ENCODE results near the gene BMERB1.

BMERB1 gene

GRCh38 chr16:15621456-15621855 is 187.1 kb downstream of the BMERB1 start:
- no peak for DNase-seq

- DNase-seq = no peak
These were observed 187.5 kb downstream of the BMERB1 start for GRCh38 chr16:15621889-15622288.

GRCh38 chr16:15631730-15632409 is 197.5 kb downstream of the BMERB1 start:
- no peak for DNase-seq

DNA sequence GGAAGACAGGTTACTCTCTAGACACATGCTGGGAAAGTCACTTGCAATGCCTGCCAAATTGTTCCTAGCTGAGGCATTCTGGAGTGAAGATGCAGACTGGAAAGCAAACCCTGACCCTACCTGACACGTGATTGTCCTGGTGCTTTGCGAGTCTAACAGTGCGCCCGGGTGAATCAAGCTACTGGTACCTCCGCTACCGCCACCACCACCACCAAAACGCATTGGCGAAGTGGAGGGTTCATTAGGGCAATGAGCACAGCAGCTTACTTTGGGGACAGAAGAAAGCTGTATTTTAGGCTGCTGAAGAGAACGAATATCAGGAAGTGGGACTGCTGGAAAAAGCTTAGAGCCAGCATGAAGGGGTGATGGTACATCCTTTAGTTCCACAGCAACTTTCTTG is 201.5 kb downstream of the BMERB1 start:
- DNase-seq = no peak

DNA sequence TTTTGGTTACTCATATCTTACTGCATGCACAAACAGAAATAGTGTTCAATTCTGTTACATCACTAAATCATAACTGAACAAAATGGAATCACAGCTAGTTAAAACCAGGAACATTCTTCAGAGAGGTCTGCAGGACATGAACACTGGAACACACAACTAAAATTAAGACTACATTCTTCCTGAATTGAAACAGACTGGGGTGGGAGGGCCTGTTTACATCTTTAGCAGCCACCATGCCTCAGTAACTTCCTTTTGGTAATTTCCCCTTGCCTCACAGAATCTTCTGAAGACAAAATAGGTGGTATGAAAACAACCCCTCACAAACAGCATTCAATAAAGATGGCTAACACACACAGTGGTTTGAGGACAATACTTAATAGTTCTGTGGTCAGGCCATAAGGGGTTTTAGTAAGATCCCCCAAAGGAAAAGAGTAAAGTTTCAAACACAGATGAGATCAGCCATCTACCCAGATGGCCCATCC is 202.0 kb downstream of the BMERB1 start:
- no peak for DNase-seq
